Retinal pigment epithelial cell (primary cell): Measurements from ENCODE around the gene LRRC4B.
"Not testable (repeated sequence)": the region's sequence is repeated elsewhere in the genome, so short reads cannot be mapped to it uniquely, and the experiment has no call there.

Experiments used
- DNase-seq: peaks from one replicate; pipeline ENCODE4 v3.0.0-alpha.2; 2010; ENCODE audit warnings: low read depth
- H3K4me3 ChIP-seq: 2 replicates; pipeline ENCODE4 v1.5.1; 2011; ENCODE audit warnings: mild to moderate bottlenecking, low read length, control low read depth, moderate library complexity
- TF ChIP-seq, protein P1 (sequence below): conservative IDR thresholded peaks from 2 replicates; pipeline ENCODE4 v1.5.1; 2011; ENCODE audit warnings: low read depth, low read length, control low read depth, inconsistent platforms

LRRC4B gene

DNA sequence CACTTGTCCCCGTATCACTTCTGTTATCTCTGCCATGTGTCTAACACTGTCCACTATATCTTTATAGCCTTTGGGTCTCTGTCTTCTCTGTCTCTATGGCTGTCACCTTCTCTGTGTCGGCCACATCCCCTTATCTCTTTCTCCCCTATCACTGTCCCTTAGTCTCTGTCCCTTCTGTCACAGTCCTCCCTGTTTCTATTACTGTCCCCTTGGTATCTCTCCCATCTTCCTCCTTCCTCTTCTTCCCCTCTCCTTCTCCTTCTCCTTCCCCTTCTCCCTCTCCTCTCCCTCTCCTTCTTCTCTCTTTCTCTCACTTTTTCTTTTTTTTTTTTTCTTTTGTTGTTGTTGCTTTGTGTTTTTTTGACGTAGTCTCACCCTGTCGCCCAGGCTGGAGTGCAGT lies 34.7 kb upstream of the LRRC4B start:
- H3K4me3 ChIP-seq = no peak overlapping the region
- TF ChIP-seq, protein P1, sequence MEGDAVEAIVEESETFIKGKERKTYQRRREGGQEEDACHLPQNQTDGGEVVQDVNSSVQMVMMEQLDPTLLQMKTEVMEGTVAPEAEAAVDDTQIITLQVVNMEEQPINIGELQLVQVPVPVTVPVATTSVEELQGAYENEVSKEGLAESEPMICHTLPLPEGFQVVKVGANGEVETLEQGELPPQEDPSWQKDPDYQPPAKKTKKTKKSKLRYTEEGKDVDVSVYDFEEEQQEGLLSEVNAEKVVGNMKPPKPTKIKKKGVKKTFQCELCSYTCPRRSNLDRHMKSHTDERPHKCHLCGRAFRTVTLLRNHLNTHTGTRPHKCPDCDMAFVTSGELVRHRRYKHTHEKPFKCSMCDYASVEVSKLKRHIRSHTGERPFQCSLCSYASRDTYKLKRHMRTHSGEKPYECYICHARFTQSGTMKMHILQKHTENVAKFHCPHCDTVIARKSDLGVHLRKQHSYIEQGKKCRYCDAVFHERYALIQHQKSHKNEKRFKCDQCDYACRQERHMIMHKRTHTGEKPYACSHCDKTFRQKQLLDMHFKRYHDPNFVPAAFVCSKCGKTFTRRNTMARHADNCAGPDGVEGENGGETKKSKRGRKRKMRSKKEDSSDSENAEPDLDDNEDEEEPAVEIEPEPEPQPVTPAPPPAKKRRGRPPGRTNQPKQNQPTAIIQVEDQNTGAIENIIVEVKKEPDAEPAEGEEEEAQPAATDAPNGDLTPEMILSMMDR = no peak
- DNase-seq = no peak

DNA sequence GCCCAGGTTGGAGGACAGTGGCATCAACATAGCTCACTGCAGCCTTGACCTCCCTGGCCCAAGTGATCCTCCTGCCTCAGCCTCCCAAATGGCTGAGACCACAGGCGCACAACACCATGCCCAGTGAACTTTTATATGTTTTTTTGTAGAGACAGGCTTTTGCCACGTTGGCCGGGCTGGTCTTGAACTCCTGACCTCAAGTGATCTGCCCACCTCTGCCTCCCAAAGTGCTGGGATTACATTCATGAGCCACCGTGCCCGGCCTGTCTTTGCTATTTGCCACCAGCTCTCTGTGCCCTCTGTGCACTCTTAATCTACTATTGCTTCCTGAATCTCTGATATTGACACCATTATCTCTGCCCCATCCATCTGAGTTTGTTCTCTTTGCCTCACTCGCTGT lies 34.3 kb upstream of the LRRC4B start:
- TF ChIP-seq, protein P1 = no peak
- DNase-seq = no peak
- H3K4me3 ChIP-seq = no peak overlapping the region

DNA sequence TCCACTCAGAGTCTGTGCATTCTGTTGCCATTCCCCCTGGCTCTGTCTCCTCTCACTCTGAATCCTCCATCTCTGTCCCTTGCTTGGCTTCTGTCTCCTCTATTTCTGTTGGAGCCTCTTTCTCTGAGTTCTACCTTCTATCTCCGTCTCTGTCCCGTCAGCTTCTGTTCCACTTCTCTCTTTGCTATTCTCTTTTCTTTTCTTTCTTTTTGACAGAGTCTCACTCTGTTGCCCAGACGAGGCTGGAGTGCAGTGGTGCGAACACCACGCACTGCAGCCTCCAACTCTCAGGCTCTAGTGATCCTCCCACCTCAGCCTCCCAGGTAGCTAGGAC lies 33.8 kb upstream of the LRRC4B start:
- DNase-seq = no peak
- TF ChIP-seq, protein P1 = no peak
- H3K4me3 ChIP-seq = no peak overlapping the region

DNA sequence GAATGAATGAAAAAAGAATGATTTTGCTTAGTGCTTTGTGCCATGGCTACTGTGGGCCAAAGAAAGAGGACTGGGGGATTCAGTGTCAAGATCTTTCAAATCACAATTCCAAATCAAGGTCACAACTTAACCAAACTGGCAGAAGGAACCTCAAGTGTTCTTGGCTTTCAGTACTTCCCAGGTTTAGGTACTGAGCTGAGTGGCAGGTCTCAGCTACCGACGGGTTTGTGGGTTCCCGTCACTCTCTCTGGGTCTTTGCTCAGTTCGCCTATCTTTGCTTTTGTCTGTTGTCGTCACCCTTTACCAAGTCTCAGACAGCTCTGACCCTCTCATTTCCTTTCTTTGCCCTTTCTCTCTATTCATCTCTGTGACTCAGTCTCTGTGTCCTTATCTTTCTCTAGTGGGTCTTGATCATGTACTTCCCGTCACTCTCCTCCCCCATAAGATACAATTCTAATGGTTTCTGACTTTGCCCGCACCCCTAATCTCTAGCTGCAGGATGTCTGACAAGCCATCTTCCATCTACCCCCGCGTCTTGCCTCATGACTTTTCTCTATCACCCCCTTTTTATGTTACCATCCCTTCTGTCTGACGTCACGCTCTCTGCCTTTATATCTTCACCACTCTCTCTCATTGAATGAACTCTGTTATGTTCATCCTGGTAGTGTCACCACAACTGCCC lies 33.3 kb upstream of the LRRC4B start:
- DNase-seq = no peak
- H3K4me3 ChIP-seq = no peak overlapping the region
- TF ChIP-seq, protein P1 = no peak

DNA sequence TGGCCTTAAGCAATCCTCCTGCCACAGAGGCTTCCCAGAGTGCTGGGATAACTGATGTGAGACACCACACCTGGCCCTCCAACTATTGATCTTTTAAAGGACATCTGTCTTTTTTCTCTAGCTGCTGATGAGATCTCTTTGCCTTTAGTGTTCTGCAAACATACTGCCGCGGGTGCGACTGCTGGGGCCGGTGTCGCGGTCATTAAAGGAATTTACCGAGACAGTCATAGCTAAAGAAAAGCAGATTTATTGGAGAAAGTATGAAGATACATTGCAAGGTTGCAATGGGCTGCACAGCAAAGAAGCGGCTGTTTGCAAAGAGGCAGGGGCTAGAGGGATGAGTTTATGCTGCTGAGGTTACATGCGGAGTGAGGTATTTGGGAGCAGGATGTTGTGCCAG lies 31.2 kb upstream of the LRRC4B start:
- TF ChIP-seq, protein P1 = no peak
- DNase-seq = no peak
- H3K4me3 ChIP-seq = no peak overlapping the region

DNA sequence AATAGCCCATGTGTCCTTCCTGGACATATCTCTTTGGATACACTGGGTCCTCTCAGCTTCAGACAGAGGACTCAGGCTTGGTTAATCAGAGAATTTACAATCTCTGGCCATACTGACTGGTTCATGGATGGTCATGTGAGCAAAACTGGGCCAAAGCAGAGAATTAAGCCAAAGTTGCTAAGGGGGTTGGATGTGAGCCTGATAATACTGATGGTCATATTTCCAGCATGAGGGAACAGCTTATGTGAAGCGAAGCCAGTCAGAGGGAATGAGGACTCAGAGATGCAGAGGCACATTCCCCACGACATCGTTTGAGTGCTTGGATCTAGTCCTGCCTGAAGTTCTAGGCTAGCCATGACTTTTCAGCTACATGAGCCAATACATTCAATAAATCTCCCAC lies 22.0 kb upstream of the LRRC4B start:
- no peak overlapping the region for H3K4me3 ChIP-seq
- DNase-seq = no peak
- TF ChIP-seq, protein P1 = no peak

DNA sequence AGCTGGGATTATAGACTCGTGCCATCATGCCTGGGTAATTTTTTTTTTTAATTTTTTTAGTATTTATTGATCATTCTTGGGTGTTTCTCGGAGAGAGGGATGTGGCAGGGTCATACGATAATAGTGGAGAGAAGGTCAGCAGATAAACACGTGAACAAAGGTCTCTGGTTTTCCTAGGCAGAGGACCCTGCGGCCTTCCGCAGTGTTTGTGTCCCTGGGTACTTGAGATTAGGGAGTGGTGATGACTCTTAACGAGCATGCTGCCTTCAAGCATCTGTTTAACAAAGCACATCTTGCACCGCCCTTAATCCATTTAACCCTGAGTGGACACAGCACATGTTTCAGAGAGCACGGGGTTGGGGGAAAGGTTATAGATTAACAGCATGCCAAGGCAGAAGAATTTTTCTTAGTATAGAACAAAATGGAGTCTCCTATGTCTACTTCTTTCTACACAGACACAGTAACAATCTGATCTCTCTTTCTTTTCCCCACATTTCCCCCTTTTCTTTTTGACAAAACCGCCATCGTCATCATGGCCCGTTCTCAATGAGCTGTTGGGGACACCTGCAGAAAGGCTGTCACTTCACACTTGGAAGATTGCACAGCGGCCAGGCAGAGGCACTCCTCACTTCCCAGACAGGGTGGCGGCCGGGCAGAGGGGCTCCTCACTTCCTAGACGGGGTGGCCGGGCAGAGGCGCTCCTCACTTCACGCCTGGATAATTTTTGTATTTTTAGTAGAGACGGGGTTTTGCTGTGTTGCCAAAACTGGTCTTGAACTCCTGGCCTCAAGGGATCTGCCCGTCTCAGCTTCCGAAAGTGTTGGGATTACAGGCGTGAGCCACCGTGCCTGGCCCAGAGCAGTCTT lies 13.8 kb upstream of the LRRC4B start:
- not testable (repeated sequence) for DNase-seq, H3K4me3 ChIP-seq
